K562 (cell line): ENCODE measurements around the gene DNAJB13. TPM values are rescaled to one million over a fixed set of nuclear protein-coding genes. Genes with fewer than 3 reads are reported as not detected.

Experiments
- ARID4B ChIP-seq: sonication (generic); formaldehyde crosslinking; IDR thresholded peaks from 2 replicates; pipeline ENCODE4 v1.8.0; 2022; ENCODE audit warnings: mild to moderate bottlenecking, missing genetic modification reagents
- ATF2 ChIP-seq: sonication (generic); formaldehyde crosslinking; IDR thresholded peaks from 2 replicates; pipeline ENCODE4 v1.8.1; 2022; ENCODE audit warnings: missing genetic modification reagents
- FIP1L1 ChIP-seq: fragments of 200-400 bp; formaldehyde crosslinking; IDR thresholded peaks from 2 replicates; pipeline ENCODE4 v1.6.1; 2018; ENCODE audit warnings: mild to moderate bottlenecking, low read depth, low read length; ENCODE audit not compliant: poor library complexity, severe bottlenecking
- HOMEZ ChIP-seq: fragments of 250-450 bp; sonication (Bioruptor Pico); IDR thresholded peaks from 2 replicates; pipeline ENCODE4 v1.4.0; 2020; ENCODE audit warnings: mild to moderate bottlenecking, moderate library complexity
- HOXB6 ChIP-seq: fragments of 250-450 bp; sonication (Bioruptor Pico); IDR thresholded peaks from 2 replicates; pipeline ENCODE4 v1.5.1; 2022; ENCODE audit warnings: mild to moderate bottlenecking, borderline replicate concordance
- LEF1 ChIP-seq: fragments of 450-650 bp; IDR thresholded peaks from 2 replicates; pipeline ENCODE4 v1.6.1; 2016; ENCODE audit warnings: mild to moderate bottlenecking
- MCM5 ChIP-seq: fragments of 450-650 bp; IDR thresholded peaks from 2 replicates; pipeline ENCODE4 v1.6.1; 2016; ENCODE audit warnings: low read depth
- NFE2 ChIP-seq: IDR thresholded peaks from 2 replicates; pipeline ENCODE4 v1.6.1; 2014; ENCODE audit warnings: antibody characterized with exemption, low read depth
- NRF1 ChIP-seq, 2 experiments: fragments of 450-650 bp; IDR thresholded peaks in 1 of 2; conservative IDR thresholded peaks in 1 of 2; 2 replicates each; pipeline ENCODE4 v1.6.1; 2014; ENCODE audit warnings: mild to moderate bottlenecking in 2 of 2
- PCBP2 ChIP-seq: fragments of 200-400 bp; formaldehyde crosslinking; IDR thresholded peaks from 2 replicates; pipeline ENCODE4 v1.6.1; 2018; ENCODE audit warnings: low read length, low read depth, mild to moderate bottlenecking, moderate library complexity; ENCODE audit not compliant: poor library complexity, severe bottlenecking
- TFAP4 ChIP-seq: sonication (generic); formaldehyde crosslinking; IDR thresholded peaks from 2 replicates; pipeline ENCODE4 v1.8.0; 2022; ENCODE audit warnings: missing genetic modification reagents, mild to moderate bottlenecking, moderate library complexity, borderline replicate concordance
- U2AF2 ChIP-seq: fragments of 200-400 bp; formaldehyde crosslinking; optimal IDR thresholded peaks from 2 replicates; pipeline ENCODE3; 2017; ENCODE audit warnings: low read depth, mild to moderate bottlenecking, low read length
- ZBED1 ChIP-seq: IDR thresholded peaks from 2 replicates; pipeline ENCODE4 v1.6.1; 2014
- ZBTB8A ChIP-seq: fragments of 450-650 bp; IDR thresholded peaks from 2 replicates; pipeline ENCODE4 v1.6.1; 2018; ENCODE audit warnings: mild to moderate bottlenecking, moderate library complexity; ENCODE audit not compliant: partially characterized antibody
- ZNF316 ChIP-seq: fragments of 450-650 bp; IDR thresholded peaks from 2 replicates; pipeline ENCODE4 v1.6.1; 2016
- polyA plus RNA-seq, 8 experiments: library from polyadenylated mRNA; depleted of rRNA in 4 of 8; stranded (reverse) in 5 of 8; unstranded in 3 of 8; fragments of >200 nt; fragmentation: Nextera tagmentation in 2 of 8; fragmentation: Illumina TruSeq in 1 of 8; extraction: Ambion mirVana in 2 of 8; extraction: Trizol in 1 of 8; gene quantifications; 2 replicates each; pipeline versions ENCODE4 v1.2.1 to v1.2.3, GENCODE V29; 2011 to 2014; ENCODE audit warnings: inconsistent platforms in 1 of 8, missing spikeins in 1 of 8
- total RNA-seq, 7 experiments: library from RNA; depleted of rRNA in 6 of 7; stranded (reverse); fragments of >200 nt in 6 of 7; fragmentation: Illumina TruSeq in 2 of 7; extraction: Trizol in 2 of 7; gene quantifications; 2 replicates each; pipeline versions ENCODE4 v1.2.1 to v1.2.3, GENCODE V29; 2011 to 2021; ENCODE audit warnings: low replicate concordance in 1 of 7

The DNAJB13 gene
- total and polyA plus RNA-seq, 9 of the 15 experiments (the other 6 are each of a cell fraction or from before 2014, with no cell fraction given): 0.14 TPM; not detected in 8

GRCh38 chr11:73982990-73983740, 32.3 kb downstream of the DNAJB13 start (continued):
- TF ChIP-seq ZNF316 (0 out of 2 replicates have a peak, but pooled peaks have one; percentile 10), LEF1 (peak; percentile 82), TFAP4 (peak; percentile 98), HOMEZ (CRISPR knock-in tag) (0 out of 2 replicates have a peak, but pooled peaks have one; percentile 48), MCM5 (no peak), FIP1L1 (peak; percentile 83), NRF1 (conservative IDR thresholded peaks at IDR 0.05 in 1 of 2, IDR thresholded peaks at IDR 0.05 in 1 of 2) (peak; percentile 68 to 74), PCBP2 (no peak), ZBTB8A (no peak), ZBED1 (no peak), U2AF2 (no peak), HOXB6 (CRISPR knock-in tag) (no peak), ARID4B (CRISPR knock-in tag) (peak; percentile 53), NFE2 (peak; percentile 67), ATF2 (0 out of 2 replicates have a peak, but pooled peaks have one; percentile 30)
